ENCODE results near the gene IL20RA.
A peak's percentile ranks its signal among the peaks of the same experiment; 100 is the strongest.

The IL20RA gene

GRCh38 chr6:136963259-136963658 lies 81.5 kb downstream of the IL20RA start:
- DNase-seq: no peak
- TF ChIP-seq GATA1 (IDR thresholded peaks at IDR 0.05; ENCODE audit: low read depth, low read length) (no peak), POLR2A (IDR thresholded peaks at IDR 0.05; ENCODE audit: low read length) (no peak)

GRCh38 chr6:136962661-136963060 lies 82.1 kb downstream of the IL20RA start:
- DNase-seq: peak in 1 of 2 experiments; percentile 9
- no peak for TF ChIP-seq POLR2A (IDR thresholded peaks at IDR 0.05; ENCODE audit: low read length)
- no peak for TF ChIP-seq GATA1 (IDR thresholded peaks at IDR 0.05; ENCODE audit: low read depth, low read length)

GRCh38 chr6:136961848-136962247 lies 82.9 kb downstream of the IL20RA start:
- DNase-seq: no peak
- TF ChIP-seq POLR2A (IDR thresholded peaks at IDR 0.05; ENCODE audit: low read length): no peak
- TF ChIP-seq GATA1 (IDR thresholded peaks at IDR 0.05; ENCODE audit: low read depth, low read length): no peak

- no peak for DNase-seq
- no peak for TF ChIP-seq GATA1 (IDR thresholded peaks at IDR 0.05; ENCODE audit: low read depth, low read length)
- no peak for TF ChIP-seq POLR2A (IDR thresholded peaks at IDR 0.05; ENCODE audit: low read length)
Observed at GRCh38 chr6:136960781-136961180, 84.0 kb downstream of the IL20RA start.

GRCh38 chr6:136959935-136960334 lies 84.8 kb downstream of the IL20RA start:
- peak in 1 of 2 experiments; percentile 6 for DNase-seq

- TF ChIP-seq POLR2A (IDR thresholded peaks at IDR 0.05; ENCODE audit: low read length): no peak
- no peak for TF ChIP-seq GATA1 (IDR thresholded peaks at IDR 0.05; ENCODE audit: low read depth, low read length)
- DNase-seq: peak; percentile 8 to 42
Observed at GRCh38 chr6:136959471-136959891, 85.3 kb downstream of the IL20RA start.

- TF ChIP-seq GATA1 (IDR thresholded peaks at IDR 0.05; ENCODE audit: low read depth, low read length) (no peak), POLR2A (IDR thresholded peaks at IDR 0.05; ENCODE audit: low read length) (no peak)
- no peak for DNase-seq
Observed at GRCh38 chr6:136958168-136958567, 86.6 kb downstream of the IL20RA start.

- peak in 1 of 2 experiments; percentile 7 for DNase-seq
- TF ChIP-seq GATA1 (IDR thresholded peaks at IDR 0.05; ENCODE audit: low read depth, low read length) (no peak), POLR2A (IDR thresholded peaks at IDR 0.05; ENCODE audit: low read length) (no peak)
Observed at GRCh38 chr6:136956590-136957544, 87.9 kb downstream of the IL20RA start.

- DNase-seq: no peak
- TF ChIP-seq GATA1 (IDR thresholded peaks at IDR 0.05; ENCODE audit: low read depth, low read length) (no peak), POLR2A (IDR thresholded peaks at IDR 0.05; ENCODE audit: low read length) (no peak)
Observed at GRCh38 chr6:136955123-136955522, 89.6 kb downstream of the IL20RA start.

- peak; percentile 10 to 34 for DNase-seq
- TF ChIP-seq POLR2A (IDR thresholded peaks at IDR 0.05; ENCODE audit: low read length) (no peak), GATA1 (IDR thresholded peaks at IDR 0.05; ENCODE audit: low read depth, low read length) (no peak)
Observed at GRCh38 chr6:136952714-136953260, 92.0 kb downstream of the IL20RA start.

GRCh38 chr6:136950436-136951126 lies 94.2 kb downstream of the IL20RA start:
- no peak for TF ChIP-seq POLR2A (IDR thresholded peaks at IDR 0.05; ENCODE audit: low read length)
- no peak for TF ChIP-seq GATA1 (IDR thresholded peaks at IDR 0.05; ENCODE audit: low read depth, low read length)
- no peak for DNase-seq

Measured in erythroblast (primary cell).